ENCODE data around the gene NUFIP2. TPM values are rescaled to one million over a fixed set of nuclear protein-coding genes. Genes with fewer than 3 reads are reported as not detected.

The NUFIP2 gene
- total RNA-seq, 1 experiment from 2014 or later = 106 TPM

- DNase-seq (ENCODE audit: low read depth, low spot score) = no peak
- no peak overlapping the region for H3K4me3 ChIP-seq (ENCODE audit: low read depth in 2 of 2, low read length in 2 of 2)
- no peaks in the 10 kb centered on the region for H3K27me3 ChIP-seq (ENCODE audit: control insufficient read depth, insufficient read depth, low read length)
- no peak overlapping the region for H3K27ac ChIP-seq (ENCODE audit: low read length)
- no peak for ATAC-seq
- in situ Hi-C loops (cut with HindIII; ENCODE audit: low pct_unique_long_range_greater_than_20kb, low sequenced_read_pairs) (no loop called here), intact Hi-C loops (cut with micrococcal nuclease; ENCODE audit: unreplicated experiment) (no loop called here)
- BruUV-seq (replicated peaks) = no TSS peak
- H3K4me1 ChIP-seq (ENCODE audit: control insufficient read depth, insufficient read depth, low read length) = peaks cover 6% of the 10 kb centered on the region
- TF ChIP-seq REST (IDR thresholded peaks at IDR 0.05; ENCODE audit: insufficient read depth in 1 of 2, low read depth in 2 of 2, low read length in 1 of 2) (no peak), CTCF (IDR thresholded peaks at IDR 0.05) (no peak), SIN3A (IDR thresholded peaks at IDR 0.05; ENCODE audit: borderline replicate concordance, insufficient read depth, low read depth, low read length) (no peak), TCF7L2 (IDR thresholded peaks at IDR 0.05; ENCODE audit: low read depth, low read length) (no peak), POLR2AphosphoS5 (IDR thresholded peaks at IDR 0.05; ENCODE audit: low read depth, low read length) (no peak)
- H3K9me3 ChIP-seq (ENCODE audit: control insufficient read depth, insufficient read depth, low read depth, low read length) = no peaks in the 10 kb centered on the region
- no peaks in the 10 kb centered on the region for H3K36me3 ChIP-seq (ENCODE audit: control insufficient read depth, insufficient read depth, low read length)
- ChIA-PET CTCF (no interaction called here), POLR2A (interaction anchor here (0.6 kb wide), 1 partner anchor 51 kb away, joined by 3 read pairs; no protein-coding TSS in a partner anchor)
Measured at GRCh38 chr17:29215717-29216116, 78.2 kb downstream of the NUFIP2 start.

- in situ Hi-C loops (cut with HindIII; ENCODE audit: low pct_unique_long_range_greater_than_20kb, low sequenced_read_pairs) = no loop called here
- no peak for ATAC-seq
- POLR2A ChIA-PET = no interaction called here
Measured at GRCh38 chr17:29215174-29215573, 78.8 kb downstream of the NUFIP2 start.

More at GRCh38 chr17:29215174-29215573, 78.8 kb downstream of the NUFIP2 start:
- DNase-seq (ENCODE audit: low read depth, low spot score) = no peak
- CTCF ChIA-PET = no interaction called here
- peaks cover 6% of the 10 kb centered on the region for H3K4me1 ChIP-seq (ENCODE audit: control insufficient read depth, insufficient read depth, low read length)
- TF ChIP-seq POLR2AphosphoS5 (IDR thresholded peaks at IDR 0.05; ENCODE audit: low read depth, low read length) (no peak), TCF7L2 (IDR thresholded peaks at IDR 0.05; ENCODE audit: low read depth, low read length) (no peak), REST (IDR thresholded peaks at IDR 0.05; ENCODE audit: insufficient read depth in 1 of 2, low read depth in 2 of 2, low read length in 1 of 2) (no peak), SIN3A (IDR thresholded peaks at IDR 0.05; ENCODE audit: borderline replicate concordance, insufficient read depth, low read depth, low read length) (no peak), CTCF (IDR thresholded peaks at IDR 0.05) (no peak)
- no peak overlapping the region for H3K27ac ChIP-seq (ENCODE audit: low read length)
- no TSS peak for BruUV-seq (replicated peaks)
- H3K27me3 ChIP-seq (ENCODE audit: control insufficient read depth, insufficient read depth, low read length) = no peaks in the 10 kb centered on the region
- no peaks in the 10 kb centered on the region for H3K9me3 ChIP-seq (ENCODE audit: control insufficient read depth, insufficient read depth, low read depth, low read length)
- no peak overlapping the region for H3K4me3 ChIP-seq (ENCODE audit: low read depth in 2 of 2, low read length in 2 of 2)
- no peaks in the 10 kb centered on the region for H3K36me3 ChIP-seq (ENCODE audit: control insufficient read depth, insufficient read depth, low read length)
- intact Hi-C loops (cut with micrococcal nuclease; ENCODE audit: unreplicated experiment) = no loop called here

Measured in Panc1 (cell line).